ENCODE data around the gene ADGRB3. TPM values are rescaled to one million over a fixed set of nuclear protein-coding genes. Genes with fewer than 3 reads are reported as not detected.

Gene ADGRB3
- polyA plus RNA-seq, 1 experiment, result 0.12 TPM

DNA sequence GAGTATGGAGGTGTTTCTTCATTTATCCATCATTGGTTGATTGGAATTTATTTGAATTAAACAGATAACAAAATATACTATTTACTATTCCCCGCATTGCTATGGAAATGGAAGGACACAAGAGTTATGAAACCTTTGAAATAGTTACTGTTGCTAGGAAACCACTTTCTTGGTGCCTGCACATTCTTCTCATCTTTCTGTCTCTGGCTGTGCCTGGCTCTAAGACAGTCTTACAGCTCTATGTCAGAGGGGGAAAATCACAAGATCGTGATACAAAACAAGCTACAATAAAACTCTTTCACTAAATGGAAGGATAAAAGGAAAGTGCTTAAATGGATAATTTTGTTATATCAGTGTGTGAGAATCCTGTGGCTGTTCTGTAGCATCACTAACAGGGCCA is 708.8 kb downstream of the ADGRB3 start:
- no peak for DNase-seq (ENCODE audit: low read depth)
- no peak for TF ChIP-seq CTCF (IDR thresholded peaks at IDR 0.05; ENCODE audit: insufficient read depth, low read depth, low read length)
- H3K27me3 ChIP-seq (ENCODE audit: control insufficient read depth, insufficient read depth, low read length), result no peaks in the 10 kb centered on the region
- no peaks in the 10 kb centered on the region for H3K36me3 ChIP-seq (ENCODE audit: control insufficient read depth, insufficient read depth, low read length)
- ChIA-PET CTCF (no interaction called here), POLR2A (no interaction called here)
- H3K4me3 ChIP-seq (ENCODE audit: low read depth, low read length), result no peak overlapping the region

DNA sequence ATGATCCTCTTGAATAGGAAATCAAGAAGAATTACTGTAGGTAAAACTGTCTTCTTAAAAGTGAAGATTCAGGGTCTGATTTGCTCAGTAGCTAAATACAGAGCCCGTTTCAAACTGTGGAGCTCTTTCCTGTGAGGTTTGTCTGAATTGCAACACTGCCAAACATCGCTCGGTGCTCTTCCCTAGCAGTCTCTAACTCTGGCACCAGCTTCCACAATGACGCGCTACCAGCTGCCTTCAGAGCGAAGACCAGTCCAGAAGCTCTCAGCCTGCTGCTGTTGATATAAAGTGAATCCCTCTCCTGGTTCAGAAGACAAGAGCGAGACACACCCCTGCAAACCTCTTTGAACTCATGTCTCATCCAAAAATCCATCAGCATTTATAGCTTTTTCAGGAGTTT is 714.7 kb downstream of the ADGRB3 start:
- DNase-seq (ENCODE audit: low read depth), result no peak
- no peak overlapping the region for H3K4me3 ChIP-seq (ENCODE audit: low read depth, low read length)
- TF ChIP-seq CTCF (IDR thresholded peaks at IDR 0.05; ENCODE audit: insufficient read depth, low read depth, low read length), result no peak
- ChIA-PET CTCF (interaction anchor here (0.6 kb wide), 2 partner anchors 46 to 96 kb away, joined by 3 read pairs; no protein-coding TSS in a partner anchor), POLR2A (no interaction called here)
- H3K36me3 ChIP-seq (ENCODE audit: control insufficient read depth, insufficient read depth, low read length), result no peaks in the 10 kb centered on the region
- H3K27me3 ChIP-seq (ENCODE audit: control insufficient read depth, insufficient read depth, low read length), result no peaks in the 10 kb centered on the region

GRCh38 chr6:69362209-69362608 is 727.1 kb downstream of the ADGRB3 start:
- POLR2A ChIA-PET, result no interaction called here
- H3K36me3 ChIP-seq (ENCODE audit: control insufficient read depth, insufficient read depth, low read length), result no peaks in the 10 kb centered on the region
- CTCF ChIA-PET, result no interaction called here
- H3K4me3 ChIP-seq (ENCODE audit: low read depth, low read length), result no peak overlapping the region
- DNase-seq (ENCODE audit: low read depth), result no peak
- no peak for TF ChIP-seq CTCF (IDR thresholded peaks at IDR 0.05; ENCODE audit: insufficient read depth, low read depth, low read length)
- no peaks in the 10 kb centered on the region for H3K27me3 ChIP-seq (ENCODE audit: control insufficient read depth, insufficient read depth, low read length)

- CTCF ChIA-PET, result interaction anchor here (1.0 kb wide), 1 partner anchor 13 kb away, joined by 4 read pairs; no protein-coding TSS in a partner anchor
- H3K27me3 ChIP-seq (ENCODE audit: control insufficient read depth, insufficient read depth, low read length), result no peaks in the 10 kb centered on the region
- POLR2A ChIA-PET, result no interaction called here
- no peak for DNase-seq (ENCODE audit: low read depth)
- TF ChIP-seq CTCF (IDR thresholded peaks at IDR 0.05; ENCODE audit: insufficient read depth, low read depth, low read length), result no peak
- H3K36me3 ChIP-seq (ENCODE audit: control insufficient read depth, insufficient read depth, low read length), result no peaks in the 10 kb centered on the region
- no peak overlapping the region for H3K4me3 ChIP-seq (ENCODE audit: low read depth, low read length)
Observed at GRCh38 chr6:69366831-69367230, 731.7 kb downstream of the ADGRB3 start.

GRCh38 chr6:69368613-69369012 is 733.5 kb downstream of the ADGRB3 start:
- ChIA-PET CTCF (no interaction called here), POLR2A (no interaction called here)
- no peak overlapping the region for H3K4me3 ChIP-seq (ENCODE audit: low read depth, low read length)
- no peak for DNase-seq (ENCODE audit: low read depth)
- H3K36me3 ChIP-seq (ENCODE audit: control insufficient read depth, insufficient read depth, low read length), result no peaks in the 10 kb centered on the region
- no peak for TF ChIP-seq CTCF (IDR thresholded peaks at IDR 0.05; ENCODE audit: insufficient read depth, low read depth, low read length)
- no peaks in the 10 kb centered on the region for H3K27me3 ChIP-seq (ENCODE audit: control insufficient read depth, insufficient read depth, low read length)
